Measurements from ENCODE around the gene ATF7IP. TPM values are rescaled to one million over a fixed set of nuclear protein-coding genes. Genes with fewer than 3 reads are reported as not detected.

Gene ATF7IP
- total and polyA plus RNA-seq, 10 donors, result 10.2 to 170 (median 111) TPM

- DNase-seq, result no peak
- no peaks in the 10 kb centered on the region for H3K27me3 ChIP-seq (replicated peaks in 1 of 7)
- no peak overlapping the region for H3K4me3 ChIP-seq
- peaks cover 6 to 100% (median 92%) of the 10 kb centered on the region in 6 donors for H3K36me3 ChIP-seq
- TF ChIP-seq POLR2AphosphoS5 (IDR thresholded peaks at IDR 0.05) (no peak), CTCF (IDR thresholded peaks at IDR 0.05 in 8 of 11, conservative IDR thresholded peaks at IDR 0.05 in 3 of 11) (no peak), POLR2A (IDR thresholded peaks at IDR 0.05) (no peak)
- intact Hi-C loops (cut with DNase I; ENCODE audit: low total_unique reads), result no loop called here
- H3K4me1 ChIP-seq, result no peaks in the 10 kb centered on the region
- no peak overlapping the region for H3K27ac ChIP-seq
- peaks cover 0 to 4% (median 0%) of the 10 kb centered on the region in 8 donors for H3K9me3 ChIP-seq
Observed at GRCh38 chr12:14481201-14481600, 115.7 kb downstream of the ATF7IP start.

GRCh38 chr12:14482361-14482760 is 116.9 kb downstream of the ATF7IP start:
- no peaks in the 10 kb centered on the region for H3K27me3 ChIP-seq (replicated peaks in 1 of 7)
- no peaks in the 10 kb centered on the region for H3K9me3 ChIP-seq
- TF ChIP-seq POLR2A (IDR thresholded peaks at IDR 0.05) (no peak), CTCF (IDR thresholded peaks at IDR 0.05 in 8 of 11, conservative IDR thresholded peaks at IDR 0.05 in 3 of 11) (no peak), POLR2AphosphoS5 (IDR thresholded peaks at IDR 0.05) (no peak)
- intact Hi-C loops (cut with DNase I; ENCODE audit: low total_unique reads), result no loop called here
- WGBS, 5 donors, result 94 to 100% (median 100%) methylated on average over 1 of the region's 1 CpG
- H3K4me3 ChIP-seq, result no peak overlapping the region
- H3K36me3 ChIP-seq, result peaks cover 6 to 100% (median 93%) of the 10 kb centered on the region in 6 donors
- H3K4me1 ChIP-seq, result no peaks in the 10 kb centered on the region
- no peak overlapping the region for H3K27ac ChIP-seq
- no peak for DNase-seq

GRCh38 chr12:14482886-14483285 is 117.4 kb downstream of the ATF7IP start:
- H3K4me3 ChIP-seq, result no peak overlapping the region
- no peaks in the 10 kb centered on the region for H3K4me1 ChIP-seq
- intact Hi-C loops (cut with DNase I; ENCODE audit: low total_unique reads), result no loop called here
- H3K27ac ChIP-seq, result no peak overlapping the region
- H3K27me3 ChIP-seq (replicated peaks in 1 of 7), result no peaks in the 10 kb centered on the region
- H3K9me3 ChIP-seq, result no peaks in the 10 kb centered on the region
- DNase-seq, result no peak
- WGBS, 5 donors, result 88 to 99% (median 97%) methylated on average over 2 of the region's 2 CpGs
- H3K36me3 ChIP-seq, result peaks cover 4 to 100% (median 93%) of the 10 kb centered on the region in 6 donors
- TF ChIP-seq CTCF (IDR thresholded peaks at IDR 0.05 in 8 of 11, conservative IDR thresholded peaks at IDR 0.05 in 3 of 11) (no peak), POLR2A (IDR thresholded peaks at IDR 0.05) (no peak), POLR2AphosphoS5 (IDR thresholded peaks at IDR 0.05) (no peak)

GRCh38 chr12:14495326-14495725 is 129.8 kb downstream of the ATF7IP start:
- 94 to 98% (median 95%) methylated on average over 2 of the region's 2 CpGs for WGBS, 5 donors
- H3K27ac ChIP-seq, result no peak overlapping the region
- intact Hi-C loops (cut with DNase I; ENCODE audit: low total_unique reads), result no loop called here
- H3K36me3 ChIP-seq, result peaks cover under 1 to 97% (median 85%) of the 10 kb centered on the region in 6 donors
- H3K4me3 ChIP-seq, result no peak overlapping the region
- DNase-seq, result no peak
- no peak for TF ChIP-seq CTCF (IDR thresholded peaks at IDR 0.05 in 8 of 11, conservative IDR thresholded peaks at IDR 0.05 in 3 of 11)
- no peak for TF ChIP-seq POLR2A (IDR thresholded peaks at IDR 0.05)
- no peak for TF ChIP-seq POLR2AphosphoS5 (IDR thresholded peaks at IDR 0.05)
- no peaks in the 10 kb centered on the region for H3K4me1 ChIP-seq
- no peaks in the 10 kb centered on the region for H3K27me3 ChIP-seq (replicated peaks in 1 of 7)
- no peaks in the 10 kb centered on the region for H3K9me3 ChIP-seq
